ENCODE results near the gene CES3. TPM values are rescaled to one million over a fixed set of nuclear protein-coding genes. Genes with fewer than 3 reads are reported as not detected.

The CES3 gene
- total RNA-seq, 6 experiments from 2014 or later: 0.06 to 0.39 (median 0.14) TPM; not detected in 1

DNA sequence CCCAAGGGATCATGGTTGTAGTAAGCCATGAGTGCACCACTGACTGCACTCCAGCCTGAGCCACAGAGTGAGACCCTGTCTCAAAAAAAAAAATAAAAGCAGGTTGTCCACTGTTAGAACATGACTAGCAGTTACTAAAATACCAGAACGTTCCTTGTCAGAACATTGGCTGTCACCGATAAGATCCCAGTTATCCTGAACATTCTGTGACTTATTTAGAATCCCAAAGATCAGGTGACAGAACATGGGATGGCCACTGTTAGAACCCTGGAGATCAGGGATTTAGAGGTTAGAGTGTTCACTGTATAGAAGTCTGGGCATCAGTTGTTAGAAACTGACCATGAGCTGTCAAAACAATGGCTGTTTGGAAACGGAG is 35.9 kb downstream of the CES3 start:
- Mint-ChIP-seq H3K27me3 (ENCODE audit: insufficient read depth) (peaks cover 4% of the 10 kb centered on the region), H3K4me1 (ENCODE audit: low read depth) (peaks cover 11% of the 10 kb centered on the region), H3K4me3 (no peak overlapping the region), H3K27ac (no peak overlapping the region), H3K9me3 (no peaks in the 10 kb centered on the region), H3K36me3 (ENCODE audit: low read depth) (no peaks in the 10 kb centered on the region)
- no peak for DNase-seq
- TF ChIP-seq, protein P1, sequence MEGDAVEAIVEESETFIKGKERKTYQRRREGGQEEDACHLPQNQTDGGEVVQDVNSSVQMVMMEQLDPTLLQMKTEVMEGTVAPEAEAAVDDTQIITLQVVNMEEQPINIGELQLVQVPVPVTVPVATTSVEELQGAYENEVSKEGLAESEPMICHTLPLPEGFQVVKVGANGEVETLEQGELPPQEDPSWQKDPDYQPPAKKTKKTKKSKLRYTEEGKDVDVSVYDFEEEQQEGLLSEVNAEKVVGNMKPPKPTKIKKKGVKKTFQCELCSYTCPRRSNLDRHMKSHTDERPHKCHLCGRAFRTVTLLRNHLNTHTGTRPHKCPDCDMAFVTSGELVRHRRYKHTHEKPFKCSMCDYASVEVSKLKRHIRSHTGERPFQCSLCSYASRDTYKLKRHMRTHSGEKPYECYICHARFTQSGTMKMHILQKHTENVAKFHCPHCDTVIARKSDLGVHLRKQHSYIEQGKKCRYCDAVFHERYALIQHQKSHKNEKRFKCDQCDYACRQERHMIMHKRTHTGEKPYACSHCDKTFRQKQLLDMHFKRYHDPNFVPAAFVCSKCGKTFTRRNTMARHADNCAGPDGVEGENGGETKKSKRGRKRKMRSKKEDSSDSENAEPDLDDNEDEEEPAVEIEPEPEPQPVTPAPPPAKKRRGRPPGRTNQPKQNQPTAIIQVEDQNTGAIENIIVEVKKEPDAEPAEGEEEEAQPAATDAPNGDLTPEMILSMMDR (IDR thresholded peaks at IDR 0.05): no peak

DNA sequence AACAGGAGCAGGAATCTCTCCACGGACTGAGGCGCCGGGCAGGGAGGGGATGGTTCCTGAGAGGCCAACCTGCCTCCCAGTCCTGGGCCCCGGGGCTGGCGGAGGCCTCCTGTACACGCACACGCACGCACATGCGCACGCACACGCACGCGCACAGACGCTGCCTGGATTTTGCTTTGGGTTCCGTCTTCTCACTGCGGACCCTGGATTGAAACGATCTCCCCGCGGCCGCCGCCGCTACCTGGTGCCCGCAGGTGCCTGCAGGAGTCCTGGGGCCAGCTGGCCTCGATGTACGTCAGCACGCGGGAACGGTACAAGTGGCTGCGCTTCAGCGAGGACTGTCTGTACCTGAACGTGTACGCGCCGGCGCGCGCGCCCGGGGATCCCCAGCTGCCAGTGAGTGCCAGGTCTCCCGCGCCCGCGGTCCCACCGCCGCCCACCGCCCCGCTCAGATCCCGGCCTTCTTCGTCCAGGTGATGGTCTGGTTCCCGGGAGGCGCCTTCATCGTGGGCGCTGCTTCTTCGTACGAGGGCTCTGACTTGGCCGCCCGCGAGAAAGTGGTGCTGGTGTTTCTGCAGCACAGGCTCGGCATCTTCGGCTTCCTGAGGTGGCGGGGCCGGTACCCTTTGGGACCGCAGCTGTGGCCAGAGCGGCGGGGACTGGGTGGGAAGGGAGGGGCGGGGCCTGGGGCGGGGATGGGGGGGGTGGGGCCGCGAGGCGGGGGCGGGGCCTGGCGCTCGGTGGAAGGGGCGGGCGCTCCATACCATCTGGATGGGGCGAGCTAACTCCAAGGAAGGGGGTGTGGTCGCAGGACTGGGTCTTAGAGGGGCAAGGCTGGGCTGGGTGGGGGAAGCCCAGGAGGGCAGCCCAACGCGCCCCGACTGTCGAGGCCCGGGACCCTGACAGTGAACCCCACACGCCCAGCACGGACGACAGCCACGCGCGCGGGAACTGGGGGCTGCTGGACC is 39.6 kb downstream of the CES3 start:
- peaks cover 13% of the 10 kb centered on the region for H3K4me1 Mint-ChIP-seq (ENCODE audit: low read depth)
- peaks cover 4% of the 10 kb centered on the region for H3K27me3 Mint-ChIP-seq (ENCODE audit: insufficient read depth)
- no peaks in the 10 kb centered on the region for H3K36me3 Mint-ChIP-seq (ENCODE audit: low read depth)
- no peak for DNase-seq
- peak overlapping the region; percentile 74 for H3K4me3 Mint-ChIP-seq
- no peak overlapping the region for H3K27ac Mint-ChIP-seq
- TF ChIP-seq, protein P1 (IDR thresholded peaks at IDR 0.05): no peak
- H3K9me3 Mint-ChIP-seq: no peaks in the 10 kb centered on the region

DNA sequence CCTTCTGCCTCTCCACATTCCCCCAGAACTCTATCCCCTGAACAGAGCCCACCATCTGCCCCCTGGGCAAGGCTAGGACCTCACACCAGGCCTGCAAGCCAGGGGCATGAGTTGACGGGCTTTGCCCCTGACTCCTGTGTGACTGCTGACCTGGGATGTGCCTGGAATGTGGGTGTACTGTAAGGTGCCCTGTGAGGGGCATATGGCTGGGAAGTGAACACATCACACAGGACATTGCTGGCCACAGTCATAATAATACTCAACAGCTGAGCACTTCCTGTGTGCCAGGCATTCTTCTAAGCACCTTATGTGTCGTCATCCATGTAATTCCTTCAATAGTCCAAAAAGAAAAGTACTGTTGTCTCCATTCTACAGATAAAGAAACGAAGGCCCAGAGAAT is 40.7 kb downstream of the CES3 start:
- H3K36me3 Mint-ChIP-seq (ENCODE audit: low read depth): no peaks in the 10 kb centered on the region
- H3K9me3 Mint-ChIP-seq: no peaks in the 10 kb centered on the region
- peaks cover 9% of the 10 kb centered on the region for H3K4me1 Mint-ChIP-seq (ENCODE audit: low read depth)
- peaks cover 4% of the 10 kb centered on the region for H3K27me3 Mint-ChIP-seq (ENCODE audit: insufficient read depth)
- no peak overlapping the region for H3K27ac Mint-ChIP-seq
- TF ChIP-seq, protein P1 (IDR thresholded peaks at IDR 0.05): no peak
- no peak overlapping the region for H3K4me3 Mint-ChIP-seq
- DNase-seq: no peak

DNA sequence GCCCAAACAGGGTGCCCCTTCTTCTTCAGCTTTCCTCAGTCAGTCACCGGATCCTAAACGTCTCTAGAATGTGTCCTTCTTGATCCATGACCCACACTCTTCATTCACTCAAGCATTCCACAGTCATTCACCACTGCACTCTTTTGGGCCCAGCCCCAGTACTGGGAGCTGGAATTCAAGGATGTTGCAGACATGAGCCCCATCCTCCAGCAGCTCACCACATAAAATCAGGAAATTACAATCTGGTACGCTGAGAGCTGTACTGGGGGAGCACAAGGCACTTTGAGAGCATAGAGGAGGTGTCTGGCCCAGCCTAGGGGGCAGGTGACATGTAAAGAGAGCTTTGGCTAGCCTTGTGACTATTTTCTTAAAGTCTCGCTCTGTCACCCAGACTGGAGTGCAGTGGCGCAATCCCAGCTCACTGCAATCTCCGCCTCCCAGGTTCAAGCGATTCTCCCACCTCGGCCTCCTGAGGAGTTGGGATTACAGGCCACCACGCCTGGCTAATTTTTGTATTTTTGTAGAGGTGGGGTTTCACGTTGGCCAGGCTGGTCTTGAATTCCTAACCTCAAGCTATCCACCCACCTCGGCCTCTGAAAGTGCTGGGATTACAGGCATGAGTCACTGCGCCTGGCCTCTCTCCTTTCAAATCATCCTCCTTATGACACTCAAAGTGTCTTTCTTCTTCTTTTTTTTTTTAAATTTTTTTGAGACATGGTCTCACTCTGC is 46.0 kb downstream of the CES3 start:
- no peak overlapping the region for H3K4me3 Mint-ChIP-seq
- no peak for DNase-seq

DNA sequence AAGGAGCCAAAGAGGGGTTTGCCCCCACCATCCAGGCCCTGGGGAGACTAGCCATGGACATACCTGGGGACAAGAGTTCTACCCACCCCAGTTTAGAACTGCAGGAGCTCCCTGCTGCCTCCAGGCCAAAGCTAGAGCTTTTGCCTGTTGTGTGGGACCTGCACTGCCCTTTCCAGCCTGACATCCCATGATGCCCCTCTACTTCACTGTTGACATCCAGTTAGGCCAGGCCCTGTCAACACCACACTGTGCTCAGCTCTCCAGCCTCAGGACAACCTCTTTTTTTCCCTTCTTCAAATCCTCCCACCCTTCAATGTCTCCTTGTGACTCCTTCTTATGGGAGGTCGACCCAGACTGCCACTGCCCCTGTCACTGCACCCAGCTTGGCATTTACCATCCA is 48.1 kb downstream of the CES3 start:
- Mint-ChIP-seq H3K36me3 (ENCODE audit: low read depth) (no peaks in the 10 kb centered on the region), H3K27me3 (ENCODE audit: insufficient read depth) (peaks cover 3% of the 10 kb centered on the region), H3K27ac (no peak overlapping the region), H3K4me1 (ENCODE audit: low read depth) (peaks cover 13% of the 10 kb centered on the region), H3K9me3 (no peaks in the 10 kb centered on the region), H3K4me3 (no peak overlapping the region)
- no peak for DNase-seq
- TF ChIP-seq, protein P1 (IDR thresholded peaks at IDR 0.05): no peak

More for the DNA sequence above, 46.0 kb downstream of the CES3 start:
- no peaks in the 10 kb centered on the region for H3K9me3 Mint-ChIP-seq
- H3K27me3 Mint-ChIP-seq (ENCODE audit: insufficient read depth): no peaks in the 10 kb centered on the region; the same call in 1 of the 2 replicates
- H3K36me3 Mint-ChIP-seq (ENCODE audit: low read depth): no peaks in the 10 kb centered on the region
- TF ChIP-seq, protein P1 (IDR thresholded peaks at IDR 0.05): no peak
- peaks cover 13% of the 10 kb centered on the region for H3K4me1 Mint-ChIP-seq (ENCODE audit: low read depth)
- no peak overlapping the region for H3K27ac Mint-ChIP-seq

All from HFFc6 (cell line).